ENCODE measurements around the gene KLHL22. TPM values are rescaled to one million over a fixed set of nuclear protein-coding genes. Genes with fewer than 3 reads are reported as not detected.
"Not testable (repeated sequence)": the region's sequence is repeated elsewhere in the genome, so short reads cannot be mapped to it uniquely, and the experiment has no call there.

The KLHL22 gene
- total RNA-seq, 2 donors from 2014 or later, result 10.4 to 13.2 TPM

DNA sequence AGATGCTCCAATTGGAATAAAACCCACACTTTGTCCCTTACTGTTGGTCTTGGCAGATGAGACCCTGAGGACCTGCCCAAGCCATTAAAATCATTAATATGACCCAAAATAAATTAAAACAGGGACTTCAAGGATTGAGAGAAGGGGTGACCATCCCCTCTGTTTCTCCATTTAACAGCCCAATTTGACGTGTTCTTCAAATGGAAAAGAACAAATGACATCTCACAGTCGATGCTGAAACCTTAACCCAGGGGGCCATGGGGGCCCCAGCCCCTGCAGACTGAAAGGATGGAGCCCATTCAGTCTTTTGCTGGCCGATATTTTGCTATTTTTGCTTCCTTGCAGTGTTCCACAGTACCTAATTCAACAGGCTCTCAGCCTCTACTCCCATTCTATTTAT is 81.1 kb downstream of the KLHL22 start:
- no peak for DNase-seq
- peaks cover 7% of the 10 kb centered on the region for H3K4me1 ChIP-seq
- no peak overlapping the region for H3K27ac ChIP-seq
- TF ChIP-seq, protein P1, sequence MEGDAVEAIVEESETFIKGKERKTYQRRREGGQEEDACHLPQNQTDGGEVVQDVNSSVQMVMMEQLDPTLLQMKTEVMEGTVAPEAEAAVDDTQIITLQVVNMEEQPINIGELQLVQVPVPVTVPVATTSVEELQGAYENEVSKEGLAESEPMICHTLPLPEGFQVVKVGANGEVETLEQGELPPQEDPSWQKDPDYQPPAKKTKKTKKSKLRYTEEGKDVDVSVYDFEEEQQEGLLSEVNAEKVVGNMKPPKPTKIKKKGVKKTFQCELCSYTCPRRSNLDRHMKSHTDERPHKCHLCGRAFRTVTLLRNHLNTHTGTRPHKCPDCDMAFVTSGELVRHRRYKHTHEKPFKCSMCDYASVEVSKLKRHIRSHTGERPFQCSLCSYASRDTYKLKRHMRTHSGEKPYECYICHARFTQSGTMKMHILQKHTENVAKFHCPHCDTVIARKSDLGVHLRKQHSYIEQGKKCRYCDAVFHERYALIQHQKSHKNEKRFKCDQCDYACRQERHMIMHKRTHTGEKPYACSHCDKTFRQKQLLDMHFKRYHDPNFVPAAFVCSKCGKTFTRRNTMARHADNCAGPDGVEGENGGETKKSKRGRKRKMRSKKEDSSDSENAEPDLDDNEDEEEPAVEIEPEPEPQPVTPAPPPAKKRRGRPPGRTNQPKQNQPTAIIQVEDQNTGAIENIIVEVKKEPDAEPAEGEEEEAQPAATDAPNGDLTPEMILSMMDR (IDR thresholded peaks at IDR 0.05), result no peak
- no peak overlapping the region for H3K9ac ChIP-seq (ENCODE audit: low read depth in 2 of 2, low read length in 2 of 2)
- H3K9me3 ChIP-seq, result no peaks in the 10 kb centered on the region
- no peaks in the 10 kb centered on the region for H3K27me3 ChIP-seq
- H3K36me3 ChIP-seq, result no peaks in the 10 kb centered on the region
- no peak overlapping the region for H3K4me3 ChIP-seq
- intact Hi-C loops (cut with DNase I), result loop anchor here (10.0 kb wide), 1 partner anchor 160 kb away; no protein-coding TSS in a partner anchor

DNA sequence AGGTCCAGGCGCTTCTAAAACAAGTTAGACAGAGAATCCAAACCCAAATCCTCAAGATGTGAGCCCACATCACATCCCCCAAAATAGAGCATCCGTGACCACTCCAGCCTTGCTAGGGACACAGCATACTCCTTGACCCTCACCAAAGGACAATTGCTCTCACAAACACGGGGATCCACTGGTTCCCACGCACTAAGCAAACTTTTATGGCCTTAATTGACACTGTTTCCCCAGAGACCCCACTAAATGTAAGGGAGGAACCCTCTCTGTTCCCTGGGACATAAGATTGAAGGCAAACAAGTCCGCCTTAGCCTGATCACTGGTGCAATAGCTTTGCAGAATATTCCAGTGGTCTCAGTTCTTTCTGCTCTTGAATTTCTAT is 81.5 kb downstream of the KLHL22 start:
- Histone ChIP-seq H3K27ac (no peak overlapping the region), H3K4me1 (peaks cover 7% of the 10 kb centered on the region), H3K9ac (ENCODE audit: low read depth in 2 of 2, low read length in 2 of 2) (no peak overlapping the region), H3K36me3 (no peaks in the 10 kb centered on the region), H3K27me3 (no peaks in the 10 kb centered on the region), H3K4me3 (no peak overlapping the region), H3K9me3 (no peaks in the 10 kb centered on the region)
- TF ChIP-seq, protein P1 (IDR thresholded peaks at IDR 0.05), result no peak
- intact Hi-C loops (cut with DNase I), result loop anchor here (10.0 kb wide), 1 partner anchor 161 kb away; no protein-coding TSS in a partner anchor
- DNase-seq, result no peak

DNA sequence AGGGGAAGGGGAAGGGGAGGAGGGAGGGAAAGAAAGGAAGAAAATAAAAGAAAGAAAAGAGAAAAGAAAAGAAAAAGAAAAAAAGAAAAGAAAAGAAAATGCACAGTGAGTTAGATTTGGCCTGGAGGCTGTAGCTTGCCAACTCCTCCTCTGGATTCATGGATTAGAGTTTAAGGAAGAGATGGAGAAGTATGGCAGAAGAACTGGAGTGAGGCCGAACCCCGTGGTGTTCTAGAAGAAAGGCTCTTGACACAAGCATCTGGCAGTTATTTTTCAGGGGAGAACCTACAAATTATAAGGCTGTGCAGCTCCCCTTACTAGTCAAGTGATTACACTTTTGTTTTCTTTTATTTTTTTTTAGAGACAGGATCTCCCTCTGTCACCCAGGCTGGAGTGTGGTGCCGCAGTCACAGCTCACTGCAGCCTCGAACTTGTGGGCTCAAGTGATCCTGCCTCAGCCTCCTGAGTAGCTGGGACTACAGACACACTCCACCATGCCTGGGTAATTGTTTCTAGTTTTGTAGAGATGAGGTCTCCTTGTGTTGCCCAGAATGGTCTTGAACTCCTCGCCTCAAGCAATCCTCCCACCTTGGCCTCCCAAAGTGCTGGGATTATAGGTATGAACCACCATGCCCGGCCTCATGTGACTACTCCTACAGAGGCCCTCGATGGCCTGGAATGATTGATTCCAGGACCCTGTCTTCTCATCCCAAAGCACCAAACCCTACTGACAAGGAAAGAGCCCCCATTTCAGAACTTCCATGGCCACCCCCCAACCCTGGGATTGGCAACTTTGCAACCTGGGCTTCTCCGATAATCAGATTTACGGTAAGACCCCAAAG is 82.2 kb downstream of the KLHL22 start:
- Histone ChIP-seq H3K9me3 (no peaks in the 10 kb centered on the region), H3K4me1 (peaks cover 6% of the 10 kb centered on the region), H3K36me3 (no peaks in the 10 kb centered on the region), H3K4me3 (no peak overlapping the region), H3K27ac (no peak overlapping the region), H3K9ac (ENCODE audit: low read depth in 2 of 2, low read length in 2 of 2) (no peak overlapping the region), H3K27me3 (no peaks in the 10 kb centered on the region)
- intact Hi-C loops (cut with DNase I), result loop anchor here (10.0 kb wide), 1 partner anchor 161 kb away; no protein-coding TSS in a partner anchor
- DNase-seq, result no peak
- TF ChIP-seq, protein P1 (IDR thresholded peaks at IDR 0.05), result no peak

DNA sequence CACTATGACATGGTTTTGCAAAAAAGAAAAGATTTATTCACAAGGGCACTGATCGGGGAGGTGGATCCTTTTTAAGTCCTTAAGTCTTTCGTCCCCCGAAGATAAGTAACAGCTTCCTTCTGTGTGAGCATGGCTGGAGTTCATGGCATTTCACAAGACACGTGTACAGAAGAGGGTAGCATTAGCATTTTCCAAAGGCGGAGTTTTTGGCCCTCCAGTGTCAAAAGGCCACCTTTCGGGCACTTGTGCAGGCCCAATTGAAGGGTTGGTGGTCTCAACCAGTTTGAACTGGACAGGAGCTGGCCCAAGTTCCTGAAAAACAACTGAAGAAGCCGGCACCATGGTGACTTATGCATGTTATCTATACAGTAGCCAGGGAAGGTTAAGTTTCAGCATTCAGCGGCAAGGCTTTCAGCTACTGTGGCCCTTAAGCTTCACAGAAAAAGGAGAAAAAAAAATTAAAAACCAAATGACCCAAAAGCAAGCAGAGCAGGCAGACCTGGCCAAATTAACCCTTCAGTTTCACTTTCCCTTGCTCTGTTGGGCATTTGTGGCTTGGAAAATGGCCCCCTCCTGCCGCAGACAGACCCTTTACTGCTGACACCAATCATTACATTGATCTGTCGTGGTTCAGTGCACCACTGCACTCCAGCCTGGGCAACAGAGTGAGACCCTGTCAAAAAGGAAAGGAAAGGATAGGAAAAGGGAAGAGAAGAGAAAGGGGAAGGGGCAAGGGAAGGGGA is 83.0 kb downstream of the KLHL22 start:
- H3K9me3 ChIP-seq, result no peaks in the 10 kb centered on the region
- no peaks in the 10 kb centered on the region for H3K4me1 ChIP-seq
- intact Hi-C loops (cut with DNase I), result loop anchor here (10.0 kb wide), 1 partner anchor 162 kb away; no protein-coding TSS in a partner anchor
- TF ChIP-seq, protein P1 (IDR thresholded peaks at IDR 0.05), result no peak
- no peak overlapping the region for H3K9ac ChIP-seq (ENCODE audit: low read depth in 2 of 2, low read length in 2 of 2)
- DNase-seq, result no peak
- no peak overlapping the region for H3K4me3 ChIP-seq
- no peaks in the 10 kb centered on the region for H3K27me3 ChIP-seq
- H3K36me3 ChIP-seq, result no peaks in the 10 kb centered on the region
- H3K27ac ChIP-seq, result no peak overlapping the region

DNA sequence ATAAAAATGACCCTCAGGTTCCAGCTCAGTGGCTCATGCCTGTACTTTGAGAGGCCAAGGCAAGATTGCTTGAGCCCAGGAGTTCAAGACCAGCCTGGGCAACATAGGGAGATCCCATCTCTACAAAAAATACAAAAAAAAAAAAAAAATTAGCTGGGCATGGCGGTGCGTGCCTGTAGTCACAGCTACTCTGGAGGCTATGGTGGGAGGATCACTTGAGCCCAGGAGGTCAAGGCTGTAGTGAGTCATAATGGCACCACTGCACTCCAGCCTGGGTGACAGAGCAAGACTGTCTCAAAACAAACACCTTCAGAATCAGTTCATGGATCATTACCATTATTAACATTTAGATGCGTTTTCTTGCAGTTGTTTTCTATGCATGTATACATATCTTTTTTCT is 86.2 kb downstream of the KLHL22 start:
- intact Hi-C loops (cut with DNase I); H3K27ac ChIP-seq; H3K27me3 ChIP-seq; H3K9me3 ChIP-seq; H3K9ac ChIP-seq (ENCODE audit: low read depth in 2 of 2, low read length in 2 of 2); DNase-seq; H3K36me3 ChIP-seq; H3K4me3 ChIP-seq; H3K4me1 ChIP-seq: not testable (repeated sequence)
